Sigmoid colon (tissue), 7 donors: Measurements from ENCODE around the gene GGTLC1. TPM values are rescaled to one million over a fixed set of nuclear protein-coding genes. Genes with fewer than 3 reads are reported as not detected.

Source experiments
- DNase-seq: peaks from one replicate; pipeline ENCODE4 v3.0.0-alpha.2; 2019
- H3K27ac ChIP-seq, 4 donors: fragments of 200-600 bp; sonication (generic); one replicate each; pipeline ENCODE4 v1.5.1; 2016 to 2019; ENCODE audit warnings: mild to moderate bottlenecking in 1 of 4
- H3K27me3 ChIP-seq, 3 donors: fragments of 200-600 bp; sonication (generic); one replicate each; pipeline ENCODE4 v1.5.1; 2019; ENCODE audit warnings: mild to moderate bottlenecking in 1 of 3
- H3K36me3 ChIP-seq, 4 donors: fragments of 200-600 bp; sonication (generic); one replicate each; pipeline ENCODE4 v1.5.1; 2016 to 2019
- H3K4me1 ChIP-seq, 4 donors: fragments of 200-600 bp; sonication (generic); one replicate each; pipeline ENCODE4 v1.5.1; 2017 to 2019
- H3K4me3 ChIP-seq, 4 donors: fragments of 200-600 bp; sonication (generic); one replicate each; pipeline ENCODE4 v1.5.1; 2017 to 2019; ENCODE audit warnings: mild to moderate bottlenecking in 2 of 4, moderate library complexity in 1 of 4
- H3K9me3 ChIP-seq, 4 donors: fragments of 200-600 bp in 3 of 4; sonication (generic) in 3 of 4; one replicate each; pipeline versions ENCODE4 v1.5.1 to v1.6.1; 2013 to 2019
- EP300 ChIP-seq, 4 donors: sonication (generic); formaldehyde crosslinking; IDR thresholded peaks; one replicate each; pipeline ENCODE4 v1.6.1; 2017; ENCODE audit warnings: antibody characterized with exemption in 4 of 4
- POLR2A ChIP-seq, 2 donors: fragments of 450-650 bp; IDR thresholded peaks; one replicate each; pipeline ENCODE4 v1.6.1; 2016; ENCODE audit warnings: antibody characterized with exemption in 2 of 2, mild to moderate bottlenecking in 2 of 2, moderate library complexity in 2 of 2
- POLR2AphosphoS5 ChIP-seq, 4 donors: sonication (generic); formaldehyde crosslinking; IDR thresholded peaks; one replicate each; pipeline ENCODE4 v1.6.1; 2017; ENCODE audit warnings: antibody characterized with exemption in 4 of 4
- WGBS, 2 donors: extraction: QIAGEN DNeasy Blood & Tissue Kit; methylation state at CpG; one replicate each; pipeline ENCODE4 v1.1.7; 2013; 5-methylcytosine and 5-hydroxymethylcytosine counted together
- intact Hi-C: fragments of 100-400 bp; cut with DNase I; formaldehyde crosslinking; loops from one replicate; pipeline ENCODE4 v1.15.1; 2023
- polyA plus RNA-seq, 3 donors: library from polyadenylated mRNA; stranded (reverse); fragments of 200-250 nt; gene quantifications; one replicate each; pipeline ENCODE4 v1.2.3, GENCODE V29; 2013
- total RNA-seq, 4 donors: library from RNA; depleted of rRNA; stranded (reverse); fragments of >200 nt; gene quantifications; one replicate each; pipeline ENCODE4 v1.1.0, GENCODE V29; 2016
- TF ChIP-seq, protein P1 (sequence below), 4 experiments: fragments of 450-650 bp in 3 of 4; fragments of 200-600 bp in 1 of 4; IDR thresholded peaks; one replicate each; pipeline ENCODE4 v1.5.1; 2016 to 2019; ENCODE audit warnings: antibody characterized with exemption in 4 of 4, mild to moderate bottlenecking in 3 of 4, moderate library complexity in 2 of 4
- donor health status: healthy with polysubstance abuse.
- donor health status: Bipolar disorder and iron deficiency.
- donor health status: healthy.

The GGTLC1 gene
- total and polyA plus RNA-seq, 7 donors = not detected

DNA sequence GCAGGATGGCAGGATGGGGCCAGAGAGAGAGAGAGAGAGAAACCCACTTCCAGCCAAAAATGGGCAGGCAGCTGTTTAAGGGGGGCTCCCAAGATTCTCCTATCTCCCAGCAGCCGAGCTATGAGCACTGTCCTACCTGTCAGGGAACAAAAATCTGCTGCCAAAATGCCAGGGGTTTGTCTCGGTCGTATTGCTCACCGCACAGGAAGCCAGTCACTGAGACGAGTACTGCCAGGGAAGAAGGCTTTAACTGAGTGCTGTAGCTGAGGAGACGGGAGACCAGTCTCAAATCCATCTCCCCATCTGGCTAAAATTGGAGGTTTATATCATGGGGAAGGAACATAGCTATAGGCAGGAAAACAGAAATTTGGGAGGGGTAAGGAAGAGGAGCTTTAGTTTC lies 22.3 kb downstream of the GGTLC1 start:
- no peak for DNase-seq
- no peak for TF ChIP-seq POLR2AphosphoS5 (IDR thresholded peaks at IDR 0.05)
- no peak for TF ChIP-seq POLR2A (IDR thresholded peaks at IDR 0.05)
- TF ChIP-seq, protein P1, sequence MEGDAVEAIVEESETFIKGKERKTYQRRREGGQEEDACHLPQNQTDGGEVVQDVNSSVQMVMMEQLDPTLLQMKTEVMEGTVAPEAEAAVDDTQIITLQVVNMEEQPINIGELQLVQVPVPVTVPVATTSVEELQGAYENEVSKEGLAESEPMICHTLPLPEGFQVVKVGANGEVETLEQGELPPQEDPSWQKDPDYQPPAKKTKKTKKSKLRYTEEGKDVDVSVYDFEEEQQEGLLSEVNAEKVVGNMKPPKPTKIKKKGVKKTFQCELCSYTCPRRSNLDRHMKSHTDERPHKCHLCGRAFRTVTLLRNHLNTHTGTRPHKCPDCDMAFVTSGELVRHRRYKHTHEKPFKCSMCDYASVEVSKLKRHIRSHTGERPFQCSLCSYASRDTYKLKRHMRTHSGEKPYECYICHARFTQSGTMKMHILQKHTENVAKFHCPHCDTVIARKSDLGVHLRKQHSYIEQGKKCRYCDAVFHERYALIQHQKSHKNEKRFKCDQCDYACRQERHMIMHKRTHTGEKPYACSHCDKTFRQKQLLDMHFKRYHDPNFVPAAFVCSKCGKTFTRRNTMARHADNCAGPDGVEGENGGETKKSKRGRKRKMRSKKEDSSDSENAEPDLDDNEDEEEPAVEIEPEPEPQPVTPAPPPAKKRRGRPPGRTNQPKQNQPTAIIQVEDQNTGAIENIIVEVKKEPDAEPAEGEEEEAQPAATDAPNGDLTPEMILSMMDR (IDR thresholded peaks at IDR 0.05) = no peak
- TF ChIP-seq EP300 (IDR thresholded peaks at IDR 0.05) = no peak

DNA sequence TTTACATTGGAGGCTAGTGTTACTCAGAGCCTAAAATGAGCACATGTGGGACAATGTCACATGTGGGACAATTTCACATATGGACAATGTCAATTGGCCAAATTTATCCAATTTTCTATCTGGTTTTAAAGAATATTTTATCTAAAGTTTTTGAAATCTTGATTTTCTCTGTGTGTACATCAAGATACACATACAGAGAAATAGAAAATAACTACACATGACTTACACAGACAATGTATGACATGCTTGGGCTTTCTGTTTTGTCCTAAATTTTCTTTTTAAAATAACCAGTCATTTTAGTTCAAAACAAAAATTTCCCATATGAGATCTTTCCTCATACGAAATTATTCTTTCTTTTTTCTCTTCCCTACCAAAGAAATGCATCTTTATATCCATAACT lies 24.6 kb downstream of the GGTLC1 start:
- H3K9me3 ChIP-seq = no peaks in the 10 kb centered on the region
- no peak for TF ChIP-seq POLR2AphosphoS5 (IDR thresholded peaks at IDR 0.05)
- TF ChIP-seq, protein P1 (IDR thresholded peaks at IDR 0.05) = no peak
- no peaks in the 10 kb centered on the region for H3K4me1 ChIP-seq
- DNase-seq = no peak
- no peak overlapping the region for H3K4me3 ChIP-seq
- intact Hi-C loops = loop anchor here (10.0 kb wide), 1 partner anchor 59 kb away; no protein-coding TSS in a partner anchor
- H3K27ac ChIP-seq = no peak overlapping the region
- WGBS, 2 donors = 42 to 59% methylated on average over 1 of the region's 1 CpG
- H3K27me3 ChIP-seq = peaks cover 0 to 7% (median 0%) of the 10 kb centered on the region in 3 donors
- no peaks in the 10 kb centered on the region for H3K36me3 ChIP-seq

More for the DNA sequence above, 22.3 kb downstream of the GGTLC1 start:
- intact Hi-C loops = loop anchor here (10.0 kb wide), 1 partner anchor 61 kb away; no protein-coding TSS in a partner anchor
- Histone ChIP-seq H3K36me3 (no peaks in the 10 kb centered on the region), H3K4me1 (no peaks in the 10 kb centered on the region), H3K4me3 (no peak overlapping the region), H3K27ac (no peak overlapping the region), H3K9me3 (no peaks in the 10 kb centered on the region), H3K27me3 (peaks cover 0 to under 1% (median 0%) of the 10 kb centered on the region in 3 donors)
- 86 to 90% methylated on average over 6 of the region's 6 CpGs for WGBS, 2 donors

DNA sequence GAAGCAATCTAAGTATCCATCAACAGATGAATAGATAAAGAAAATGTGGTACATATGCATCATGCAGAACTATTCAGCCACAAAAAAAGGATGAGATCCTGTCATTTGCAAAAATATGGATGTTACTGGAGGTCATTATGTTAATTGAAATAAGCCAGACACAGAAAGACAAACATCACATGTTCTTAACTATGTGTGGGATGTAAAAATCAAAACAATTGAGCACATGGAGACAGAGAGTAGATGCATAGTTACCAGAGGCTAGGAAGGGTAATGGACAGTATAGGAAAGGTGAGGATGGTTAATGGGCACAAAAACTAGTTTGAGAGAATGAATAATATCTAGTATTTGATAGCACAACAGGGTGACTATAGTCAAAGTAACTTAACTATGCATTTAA lies 26.3 kb downstream of the GGTLC1 start:
- intact Hi-C loops = loop anchor here (10.0 kb wide), 1 partner anchor 57 kb away; no protein-coding TSS in a partner anchor
- no peak for TF ChIP-seq POLR2A (IDR thresholded peaks at IDR 0.05)
- no peak for TF ChIP-seq POLR2AphosphoS5 (IDR thresholded peaks at IDR 0.05)
- TF ChIP-seq, protein P1 (IDR thresholded peaks at IDR 0.05) = no peak
- TF ChIP-seq EP300 (IDR thresholded peaks at IDR 0.05) = no peak
- Histone ChIP-seq H3K27me3 (peaks cover 0 to 7% (median 0%) of the 10 kb centered on the region in 3 donors), H3K36me3 (no peaks in the 10 kb centered on the region), H3K4me3 (no peak overlapping the region), H3K27ac (no peak overlapping the region), H3K4me1 (no peaks in the 10 kb centered on the region), H3K9me3 (no peaks in the 10 kb centered on the region)
- DNase-seq = no peak

DNA sequence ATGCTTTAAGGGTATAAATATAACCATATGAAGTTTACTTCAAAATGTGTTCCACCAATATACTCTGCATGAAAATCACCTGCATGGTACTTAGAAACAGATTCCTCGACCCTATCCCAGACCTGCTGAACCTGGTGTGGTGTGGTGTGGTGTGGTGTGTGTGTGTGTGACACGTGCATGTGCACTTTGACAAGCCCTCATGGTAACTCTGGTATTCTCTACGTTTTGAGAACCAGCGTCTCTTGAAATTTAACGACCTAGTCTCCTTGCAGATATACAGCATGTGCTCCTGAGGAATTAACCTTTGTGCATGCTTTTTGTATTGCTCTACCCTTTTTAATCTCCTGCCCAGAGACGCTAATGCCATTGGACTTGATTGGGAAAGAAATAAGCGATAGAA lies 29.5 kb downstream of the GGTLC1 start:
- H3K4me1 ChIP-seq = no peaks in the 10 kb centered on the region
- H3K9me3 ChIP-seq = no peaks in the 10 kb centered on the region
- no peak for DNase-seq
- H3K36me3 ChIP-seq = no peaks in the 10 kb centered on the region
- no peak for TF ChIP-seq POLR2AphosphoS5 (IDR thresholded peaks at IDR 0.05)
- no peak for TF ChIP-seq EP300 (IDR thresholded peaks at IDR 0.05)
- no peak for TF ChIP-seq POLR2A (IDR thresholded peaks at IDR 0.05)
- TF ChIP-seq, protein P1 (IDR thresholded peaks at IDR 0.05) = no peak
- H3K27ac ChIP-seq = no peak overlapping the region
- peaks cover 0 to 8% (median 0%) of the 10 kb centered on the region in 3 donors for H3K27me3 ChIP-seq
- no peak overlapping the region for H3K4me3 ChIP-seq
- 56 to 78% methylated on average over 7 of the region's 7 CpGs for WGBS, 2 donors
- intact Hi-C loops = no loop called here

DNA sequence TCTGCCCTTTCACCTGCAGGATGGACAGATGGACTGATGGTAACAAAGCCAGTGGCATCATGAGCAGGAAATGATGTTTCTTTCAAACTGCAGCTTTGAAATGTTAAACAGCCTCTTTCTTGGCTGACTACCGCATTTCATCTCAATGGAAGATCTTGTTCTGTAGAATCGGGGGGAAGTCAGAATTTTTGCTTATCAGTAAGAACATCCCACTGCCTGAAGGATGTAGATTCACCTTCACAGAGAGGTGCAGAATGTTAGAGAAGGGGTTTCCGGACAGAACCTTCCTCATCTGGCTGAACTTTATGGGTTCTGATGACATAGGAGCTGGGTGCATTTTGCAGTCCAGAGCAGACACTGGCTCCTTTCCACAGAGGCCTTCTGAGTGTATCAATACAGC lies 32.7 kb downstream of the GGTLC1 start:
- H3K27me3 ChIP-seq = peaks cover 0 to 8% (median 0%) of the 10 kb centered on the region in 3 donors
- no peak for DNase-seq
- 40 to 49% methylated on average over 3 of the region's 3 CpGs for WGBS, 2 donors
- H3K4me3 ChIP-seq = no peak overlapping the region
- no peaks in the 10 kb centered on the region for H3K9me3 ChIP-seq
- intact Hi-C loops = no loop called here
- no peaks in the 10 kb centered on the region for H3K4me1 ChIP-seq
- TF ChIP-seq POLR2A (IDR thresholded peaks at IDR 0.05) (no peak), EP300 (IDR thresholded peaks at IDR 0.05) (no peak), POLR2AphosphoS5 (IDR thresholded peaks at IDR 0.05) (no peak)
- TF ChIP-seq, protein P1 (IDR thresholded peaks at IDR 0.05) = no peak
- no peak overlapping the region for H3K27ac ChIP-seq
- no peaks in the 10 kb centered on the region for H3K36me3 ChIP-seq
